GM19395 (cell line): Measurements from ENCODE around the gene DIAPH2.

ENCODE experiments used
- ATAC-seq: cut with Tn5 transposase; IDR thresholded peaks from one replicate; pipeline ENCODE4 v1.9.1; 2021; ENCODE audit warnings: mild to moderate bottlenecking, moderate library complexity; ENCODE audit not compliant: unreplicated experiment

Gene DIAPH2

DNA sequence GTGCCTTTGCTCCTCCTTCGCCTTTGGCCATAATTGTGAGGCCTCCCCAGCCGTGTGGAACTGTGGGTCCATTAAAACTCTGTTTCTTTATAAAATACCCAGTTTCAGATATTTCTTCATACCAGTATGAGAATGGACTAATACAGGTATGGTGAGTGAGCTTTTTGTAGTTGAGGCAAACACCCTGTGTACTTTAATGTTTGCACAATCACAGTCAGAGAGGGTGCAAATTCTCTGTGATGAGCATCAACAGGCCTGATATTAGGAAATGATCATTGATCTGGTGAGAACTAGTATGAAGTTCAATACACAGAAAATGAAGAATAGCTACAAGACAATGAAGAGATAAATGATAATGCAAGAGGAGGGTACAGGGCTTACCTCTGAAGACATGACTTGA, 943.7 kb downstream of the DIAPH2 start:
- no peak for ATAC-seq

- no peak for ATAC-seq
These were observed 944.4 kb downstream of the DIAPH2 start for GRCh38 chrX:97628807-97629596.

GRCh38 chrX:97629597-97629985, 944.9 kb downstream of the DIAPH2 start:
- no peak for ATAC-seq

DNA sequence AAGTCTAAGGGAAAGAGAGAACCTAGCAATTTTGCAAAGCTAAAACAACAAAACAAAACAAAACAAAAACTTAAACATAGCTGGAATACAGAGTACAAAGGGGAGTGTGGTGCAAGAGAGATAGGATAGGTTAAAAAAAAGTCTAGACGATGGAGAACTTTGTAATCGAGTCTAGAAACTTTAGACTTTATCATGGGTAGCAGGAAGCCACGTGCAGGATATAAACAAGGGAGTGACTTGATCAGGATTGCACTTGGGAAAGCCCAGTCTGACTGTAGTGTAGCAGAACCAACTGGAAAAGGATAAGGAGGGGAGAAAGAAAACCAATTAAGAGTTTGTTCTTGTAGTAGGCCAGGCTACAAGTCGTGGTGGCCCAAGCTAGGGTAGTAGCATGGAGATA, 949.2 kb downstream of the DIAPH2 start:
- ATAC-seq, result no peak

GRCh38 chrX:97636473-97637140, 952.0 kb downstream of the DIAPH2 start:
- ATAC-seq, result no peak

- ATAC-seq, result no peak
These were observed 952.6 kb downstream of the DIAPH2 start for GRCh38 chrX:97637289-97637688.

DNA sequence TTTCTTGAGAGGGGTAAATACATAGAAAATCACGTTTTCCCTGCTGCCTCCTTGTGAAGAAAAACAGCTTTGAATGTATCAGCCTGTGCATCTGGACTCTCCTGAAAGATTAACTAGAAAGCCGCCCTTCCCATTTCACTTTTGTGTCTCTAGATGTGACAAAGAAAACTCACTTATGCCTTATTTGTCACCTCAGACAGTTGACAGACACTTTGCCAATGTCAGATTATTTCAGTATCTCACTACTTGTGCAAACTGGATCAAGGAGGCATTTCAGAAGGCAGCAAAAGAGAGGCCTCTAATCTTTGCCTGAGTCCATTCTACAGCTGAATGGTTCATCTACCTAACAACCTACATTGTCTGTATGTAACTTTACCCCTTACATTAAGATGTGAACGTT, 954.0 kb downstream of the DIAPH2 start:
- ATAC-seq, result no peak

DNA sequence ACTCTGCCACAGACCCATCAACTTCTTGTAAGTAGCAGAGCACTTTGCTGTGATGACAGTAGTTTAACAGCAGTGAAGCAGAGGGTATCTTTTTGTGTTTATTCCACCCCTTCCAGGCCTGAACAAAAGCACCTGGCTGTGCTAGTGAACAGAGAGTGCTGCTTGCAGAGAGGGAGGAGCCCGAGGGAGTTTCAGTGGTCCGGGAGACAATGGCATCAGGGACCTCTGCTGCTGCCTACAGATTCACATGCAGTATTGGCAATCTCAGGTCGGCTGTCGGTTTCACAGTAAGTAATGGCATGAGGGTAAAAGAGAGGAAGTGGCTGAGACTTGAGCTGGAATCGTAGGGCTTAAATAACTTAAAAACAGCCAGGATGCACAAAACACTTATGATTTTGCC, 954.9 kb downstream of the DIAPH2 start:
- peak; percentile 74 for ATAC-seq
